DND-41 (cell line): ENCODE data around the gene LIF.

Experiments
- ATAC-seq: fragments of 200-7000 bp; cut with Tn5 transposase; 3 replicates; pipeline ENCODE4 v1.9.1; 2021; ENCODE audit warnings: low read depth; ENCODE audit not compliant: insufficient read depth
- DNase-seq: peaks from one replicate; pipeline ENCODE4 v3.0.0-alpha.2; 2020
- H2AFZ ChIP-seq: 2 replicates; pipeline ENCODE4 v1.6.0; 2012; ENCODE audit warnings: low read depth, low read length
- H3K27ac ChIP-seq: 2 replicates; pipeline ENCODE4 v1.5.1; 2012; ENCODE audit warnings: low read length, inconsistent platforms
- H3K27me3 ChIP-seq: fragments of 200-600 bp; sonication (generic); 2 replicates; pipeline ENCODE4 v1.6.0; 2012; ENCODE audit warnings: low read length, mild to moderate bottlenecking, inconsistent platforms; ENCODE audit not compliant: insufficient read depth, poor library complexity
- H3K36me3 ChIP-seq: 2 replicates; pipeline ENCODE4 v1.5.1; 2012; ENCODE audit warnings: low read length, inconsistent platforms; ENCODE audit not compliant: insufficient read depth
- H3K4me1 ChIP-seq: 2 replicates; pipeline ENCODE4 v1.5.1; 2012; ENCODE audit warnings: mild to moderate bottlenecking, low read length; ENCODE audit not compliant: insufficient read depth
- H3K4me2 ChIP-seq: 2 replicates; pipeline ENCODE4 v1.6.0; 2012; ENCODE audit warnings: mild to moderate bottlenecking, moderate library complexity, low read length, inconsistent platforms; ENCODE audit not compliant: insufficient read depth
- H3K4me3 ChIP-seq, 2 experiments: fragments of 200-600 bp in 1 of 2; shearing (Covaris generic) in 1 of 2; 2 replicates each; pipeline ENCODE4 v1.5.1; 2012 to 2016; ENCODE audit warnings: inconsistent platforms in 2 of 2, low read length in 2 of 2, mild to moderate bottlenecking in 2 of 2, low read depth in 1 of 2, moderate library complexity in 1 of 2
- H3K79me2 ChIP-seq: 2 replicates; pipeline ENCODE4 v1.6.0; 2012; ENCODE audit warnings: low read length, inconsistent platforms; ENCODE audit not compliant: insufficient read depth
- H3K9ac ChIP-seq: 2 replicates; pipeline ENCODE4 v1.6.0; 2012; ENCODE audit warnings: low read depth, mild to moderate bottlenecking, inconsistent platforms, low read length, moderate library complexity
- H3K9me3 ChIP-seq: 2 replicates; pipeline ENCODE4 v1.5.1; 2012; ENCODE audit warnings: low read length, moderate library complexity, mild to moderate bottlenecking, inconsistent platforms; ENCODE audit not compliant: insufficient read depth, severe bottlenecking
- H4K20me1 ChIP-seq: 2 replicates; pipeline ENCODE4 v1.6.0; 2012; ENCODE audit warnings: low read length; ENCODE audit not compliant: insufficient read depth
- EZH2 ChIP-seq: IDR thresholded peaks from 3 replicates; pipeline ENCODE4 v1.6.1; 2012; ENCODE audit warnings: borderline replicate concordance, low read depth, mild to moderate bottlenecking, moderate library complexity, low read length, inconsistent platforms; ENCODE audit not compliant: severe bottlenecking
- TF ChIP-seq, protein P1 (sequence below): IDR thresholded peaks from 2 replicates; pipeline ENCODE4 v1.5.1; 2012; ENCODE audit warnings: borderline replicate concordance, low read length, moderate library complexity, mild to moderate bottlenecking; ENCODE audit not compliant: poor library complexity, severe bottlenecking; ENCODE audit errors: extremely low read depth

The LIF gene

DNA sequence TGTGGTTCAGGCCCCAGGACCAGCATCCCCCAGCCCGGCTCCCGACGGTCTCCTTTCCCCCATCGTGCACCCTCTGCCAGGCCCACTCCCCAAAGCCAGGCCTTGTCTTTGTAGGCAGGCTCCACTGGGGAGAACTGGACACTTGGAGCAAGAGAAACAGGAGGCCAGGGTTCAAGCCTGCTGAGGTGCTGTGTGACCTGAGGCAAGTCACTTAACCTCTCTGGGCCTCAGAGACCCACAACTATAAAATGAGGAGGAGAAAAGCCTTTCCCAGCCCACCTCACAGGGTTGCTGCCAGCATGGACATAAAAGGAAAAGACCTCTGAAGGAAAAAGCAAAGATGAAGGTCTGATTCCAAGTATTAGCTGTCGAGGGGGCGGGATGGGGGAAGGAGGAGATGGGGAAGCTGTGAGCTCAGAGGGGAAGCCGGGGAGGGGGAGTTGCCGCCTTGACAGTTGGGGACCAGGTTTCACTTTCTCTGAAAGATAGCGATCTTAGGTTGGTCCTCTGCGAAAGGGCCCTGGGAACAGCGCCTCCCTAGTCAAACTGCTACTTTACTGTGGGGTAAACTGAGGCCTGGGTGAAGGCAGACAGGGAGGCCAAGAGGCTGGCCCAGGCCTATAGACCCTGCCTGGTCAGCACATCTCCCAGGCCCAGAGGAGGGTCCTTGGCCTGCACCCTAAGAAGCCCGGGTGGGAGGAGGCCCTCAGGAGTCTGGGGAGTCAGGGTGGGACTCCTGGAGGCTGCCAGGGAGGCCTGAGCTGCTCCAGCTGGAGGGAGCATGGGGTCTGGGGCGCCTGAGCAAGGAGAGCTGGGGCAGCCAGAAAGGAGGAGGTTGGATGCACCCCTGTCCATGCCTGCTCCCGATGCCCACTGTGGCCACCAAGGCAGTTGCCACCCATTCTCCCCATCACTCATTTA, 21.1 kb upstream of the LIF start:
- Histone ChIP-seq H2AFZ (no peak overlapping the region), H4K20me1 (peaks cover 28% of the 10 kb centered on the region), H3K27ac (peak overlapping the region; percentile 96), H3K79me2 (peaks cover 91% of the 10 kb centered on the region), H3K4me3 (peak overlapping the region; percentile 70 to 85), H3K9ac (peak overlapping the region; percentile 93), H3K9me3 (no peaks in the 10 kb centered on the region), H3K4me2 (peak overlapping the region; percentile 99), H3K4me1 (peaks cover 86% of the 10 kb centered on the region), H3K27me3 (no peaks in the 10 kb centered on the region), H3K36me3 (peaks cover 77% of the 10 kb centered on the region)
- DNase-seq (peak; percentile 95), ATAC-seq (peak; percentile 41)
- TF ChIP-seq, protein P1, sequence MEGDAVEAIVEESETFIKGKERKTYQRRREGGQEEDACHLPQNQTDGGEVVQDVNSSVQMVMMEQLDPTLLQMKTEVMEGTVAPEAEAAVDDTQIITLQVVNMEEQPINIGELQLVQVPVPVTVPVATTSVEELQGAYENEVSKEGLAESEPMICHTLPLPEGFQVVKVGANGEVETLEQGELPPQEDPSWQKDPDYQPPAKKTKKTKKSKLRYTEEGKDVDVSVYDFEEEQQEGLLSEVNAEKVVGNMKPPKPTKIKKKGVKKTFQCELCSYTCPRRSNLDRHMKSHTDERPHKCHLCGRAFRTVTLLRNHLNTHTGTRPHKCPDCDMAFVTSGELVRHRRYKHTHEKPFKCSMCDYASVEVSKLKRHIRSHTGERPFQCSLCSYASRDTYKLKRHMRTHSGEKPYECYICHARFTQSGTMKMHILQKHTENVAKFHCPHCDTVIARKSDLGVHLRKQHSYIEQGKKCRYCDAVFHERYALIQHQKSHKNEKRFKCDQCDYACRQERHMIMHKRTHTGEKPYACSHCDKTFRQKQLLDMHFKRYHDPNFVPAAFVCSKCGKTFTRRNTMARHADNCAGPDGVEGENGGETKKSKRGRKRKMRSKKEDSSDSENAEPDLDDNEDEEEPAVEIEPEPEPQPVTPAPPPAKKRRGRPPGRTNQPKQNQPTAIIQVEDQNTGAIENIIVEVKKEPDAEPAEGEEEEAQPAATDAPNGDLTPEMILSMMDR, result peak; percentile 61
- no peak for TF ChIP-seq EZH2

DNA sequence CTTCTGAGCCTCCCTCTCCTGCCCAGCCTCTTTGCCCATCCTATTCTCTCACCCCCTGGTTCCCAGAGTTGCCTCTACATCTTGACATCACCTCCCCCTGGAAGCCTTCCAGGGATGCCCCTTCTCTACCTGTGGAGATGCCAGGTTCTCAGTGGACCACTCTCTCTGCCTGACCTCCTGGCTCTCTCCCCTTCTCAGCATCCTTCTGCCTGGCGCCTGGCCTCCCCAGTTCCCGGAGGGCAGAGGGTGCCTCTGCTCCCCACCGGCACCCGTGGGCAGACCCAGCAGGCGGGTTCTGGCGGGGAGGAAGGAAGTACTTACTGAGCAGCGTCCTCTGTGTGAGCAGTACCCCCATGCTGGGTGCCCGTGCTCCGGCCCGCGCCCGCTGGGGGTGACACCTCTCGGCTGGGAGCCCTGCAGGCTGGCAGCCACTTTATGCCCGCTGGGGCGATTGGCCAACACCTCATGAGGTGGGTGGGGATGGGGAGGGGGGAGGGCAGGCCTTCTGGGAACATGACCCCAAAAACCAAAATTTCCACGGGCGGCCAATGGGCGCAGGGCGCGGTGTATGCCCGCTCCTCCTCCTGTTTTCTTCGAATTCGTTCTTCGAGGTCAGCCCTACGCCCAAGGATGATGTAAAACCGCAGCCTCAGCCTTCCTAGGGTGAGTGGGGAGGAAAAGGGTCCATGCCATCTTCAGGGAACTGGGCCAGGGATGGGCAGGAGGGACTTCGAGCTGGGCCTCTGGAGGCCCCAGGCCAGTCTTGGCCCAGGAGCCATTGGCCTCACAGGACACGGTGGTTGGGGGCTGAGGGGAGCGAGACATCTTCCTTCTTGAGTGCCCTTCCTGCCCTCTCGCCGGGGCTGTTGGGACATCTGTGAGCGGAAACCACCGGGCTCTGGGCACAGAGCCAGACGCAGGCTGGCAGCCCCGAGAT, 20.2 kb upstream of the LIF start, which contains the start of gene OSM:
Gene OSM (minus strand): TSS at position 407 of the 937 bp plus-strand sequence. CDS start 52 bp downstream, at position 355.
- no peaks in the 10 kb centered on the region for H3K9me3 ChIP-seq
- ATAC-seq, result peak; percentile 46
- H3K27ac ChIP-seq, result peak within 1 kb of the TSS; percentile 96
- peak; percentile 93 for DNase-seq
- peaks cover 86% of the 10 kb centered on the region for H3K36me3 ChIP-seq
- H3K4me3 ChIP-seq, result peak within 1 kb of the TSS; percentile 70 to 85
- TF ChIP-seq, protein P1, result no peak
- TF ChIP-seq EZH2, result no peak
- H3K9ac ChIP-seq, result peak within 1 kb of the TSS; percentile 93
- H3K79me2 ChIP-seq, result peaks cover 96% of the 10 kb centered on the region
- no peaks in the 10 kb centered on the region for H3K27me3 ChIP-seq
- H3K4me1 ChIP-seq, result peaks cover 88% of the 10 kb centered on the region
- H4K20me1 ChIP-seq, result peaks cover 35% of the 10 kb centered on the region
- peak within 1 kb of the TSS; percentile 99 for H3K4me2 ChIP-seq
- H2AFZ ChIP-seq, result peak within 1 kb of the TSS; percentile 35; the same call in 1 of the 2 replicates

DNA sequence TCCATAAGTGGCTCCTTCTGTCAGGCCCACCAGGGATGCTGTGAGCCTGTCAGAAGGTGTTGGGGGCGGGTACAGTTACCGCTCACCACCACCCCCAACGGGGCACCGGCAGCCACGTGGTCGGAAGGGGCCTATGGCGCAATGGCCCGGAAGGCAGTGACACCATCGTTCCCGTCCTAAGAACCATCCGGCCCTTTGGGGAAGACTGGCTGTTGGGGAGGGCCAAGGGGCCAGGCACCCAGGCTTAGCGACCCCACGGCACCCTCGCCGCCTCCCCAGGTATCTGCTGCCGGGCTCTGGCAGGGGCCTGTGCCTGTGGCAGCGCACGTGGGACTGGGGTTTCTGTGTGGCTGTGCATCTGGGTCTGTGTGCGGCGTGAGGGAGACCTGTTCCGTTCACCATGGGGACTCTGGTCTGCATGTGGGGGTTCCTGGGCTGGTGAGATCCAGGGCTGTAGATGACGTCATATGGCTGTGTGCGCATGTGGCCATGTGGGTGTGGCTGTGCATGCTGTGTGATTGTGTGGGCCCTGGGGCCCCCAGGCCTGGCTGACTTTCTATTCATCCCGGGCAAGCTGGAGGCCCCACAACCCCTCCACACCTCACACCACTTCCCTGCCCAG, 19.4 kb upstream of the LIF start:
- H3K4me2 ChIP-seq, result peak overlapping the region; percentile 99
- H2AFZ ChIP-seq, result peak overlapping the region; percentile 35; the same call in 1 of the 2 replicates
- no peaks in the 10 kb centered on the region for H3K9me3 ChIP-seq
- ATAC-seq (peak; percentile 52), DNase-seq (peak; percentile 92)
- peaks cover 82% of the 10 kb centered on the region for H3K36me3 ChIP-seq
- no peak for TF ChIP-seq EZH2
- TF ChIP-seq, protein P1, result peak; percentile 20
- peak overlapping the region; percentile 93 for H3K9ac ChIP-seq
- peaks cover 88% of the 10 kb centered on the region for H3K79me2 ChIP-seq
- peaks cover 87% of the 10 kb centered on the region for H3K4me1 ChIP-seq
- H3K4me3 ChIP-seq, result peak overlapping the region; percentile 70 to 85
- no peaks in the 10 kb centered on the region for H3K27me3 ChIP-seq
- peak overlapping the region; percentile 96 for H3K27ac ChIP-seq
- H4K20me1 ChIP-seq, result peaks cover 38% of the 10 kb centered on the region
